Thyroid gland (tissue), 4 donors: ENCODE data around the gene MVB12B.

Experiments used
- CTCF ChIP-seq, 6 experiments: fragments of 200-600 bp in 3 of 6; fragments of 450-650 bp in 3 of 6; sonication (generic) in 3 of 6; IDR thresholded peaks; one replicate each; pipeline ENCODE4 v1.5.1; 2016 to 2019; ENCODE audit warnings: antibody characterized with exemption in 6 of 6, mild to moderate bottlenecking in 2 of 6, inconsistent platforms in 1 of 6, moderate library complexity in 1 of 6
- POLR2A ChIP-seq, 2 donors: fragments of 450-650 bp; IDR thresholded peaks; one replicate each; pipeline ENCODE4 v1.6.1; 2017; ENCODE audit warnings: antibody characterized with exemption in 2 of 2, mild to moderate bottlenecking in 2 of 2, moderate library complexity in 1 of 2

GRCh38 chr9:126491568-126491879 is 164.9 kb downstream of the MVB12B start:
- TF ChIP-seq CTCF (IDR thresholded peaks at IDR 0.05): no peak
- no peak for TF ChIP-seq POLR2A (IDR thresholded peaks at IDR 0.05)
